Transverse colon (tissue), 4 donors: ENCODE data around the gene CYB5D1. TPM values are rescaled to one million over a fixed set of nuclear protein-coding genes. Genes with fewer than 3 reads are reported as not detected.

Experiments used
- DNase-seq: peaks from one replicate; pipeline ENCODE4 v3.0.0-alpha.2; 2019
- H3K27ac ChIP-seq, 4 donors: fragments of 200-600 bp; sonication (generic); 2 replicates each; pipeline ENCODE4 v1.5.1; 2016 to 2018; ENCODE audit warnings: inconsistent platforms in 4 of 4
- H3K27me3 ChIP-seq: fragments of 200-600 bp; sonication (generic); 2 replicates; pipeline ENCODE4 v1.5.1; 2017; ENCODE audit warnings: inconsistent platforms
- H3K36me3 ChIP-seq, 4 donors: fragments of 200-600 bp; sonication (generic); 2 replicates each; pipeline ENCODE4 v1.5.1; 2017 to 2019; ENCODE audit warnings: inconsistent platforms in 4 of 4
- H3K4me1 ChIP-seq, 4 donors: fragments of 200-600 bp; sonication (generic); 2 replicates each; pipeline ENCODE4 v1.5.1; 2017 to 2020; ENCODE audit warnings: inconsistent platforms in 4 of 4
- H3K4me3 ChIP-seq, 4 donors: fragments of 200-600 bp; sonication (generic); 1 replicate in 1 of 4; 2 replicates in 3 of 4; pipeline versions ENCODE4 v1.5.1 to v1.6.1; 2017 to 2019; ENCODE audit warnings: inconsistent platforms in 4 of 4
- H3K9me3 ChIP-seq, 2 donors: fragments of 200-600 bp; sonication (generic); 2 replicates each; pipeline ENCODE4 v1.5.1; 2017 to 2019; ENCODE audit warnings: inconsistent platforms in 2 of 2
- EP300 ChIP-seq: sonication (generic); formaldehyde crosslinking; IDR thresholded peaks from one replicate; pipeline ENCODE4 v1.6.1; 2017; ENCODE audit warnings: antibody characterized with exemption, low read depth
- POLR2A ChIP-seq: fragments of 450-650 bp; IDR thresholded peaks from one replicate; pipeline ENCODE4 v1.6.1; 2016; ENCODE audit warnings: antibody characterized with exemption, mild to moderate bottlenecking, moderate library complexity
- POLR2AphosphoS5 ChIP-seq, 3 donors: sonication (generic); formaldehyde crosslinking; IDR thresholded peaks; one replicate each; pipeline ENCODE4 v1.6.1; 2016; ENCODE audit warnings: antibody characterized with exemption in 3 of 3
- WGBS, 2 donors: methylation state at CpG; one replicate each; pipeline ENCODE4 v1.1.5; 2018; ENCODE audit warnings: low coverage in 1 of 2; 5-methylcytosine and 5-hydroxymethylcytosine counted together
- in situ Hi-C, 4 donors: fragments of 200-750 bp; cut with MboI; loops; one replicate each; pipeline versions ENCODE4 v1.15.0 to v1.15.1; 2017; ENCODE audit warnings: low sequenced_read_pairs in 3 of 4, low pct_ligation_motif_present in 1 of 4, low pct_unique_long_range_greater_than_20kb in 1 of 4
- intact Hi-C: fragments of 100-400 bp; cut with DNase I; formaldehyde crosslinking; loops from one replicate; pipeline ENCODE4 v1.15.1; 2023; ENCODE audit warnings: low total_unique reads
- total RNA-seq, 4 donors: library from RNA; depleted of rRNA; stranded (reverse); fragments of >200 nt; gene quantifications; one replicate each; pipeline ENCODE4 v1.1.0, GENCODE V29; 2016
- TF ChIP-seq, protein P1 (sequence below), 5 experiments: fragments of 200-600 bp in 3 of 5; fragments of 450-650 bp in 2 of 5; sonication (generic) in 3 of 5; IDR thresholded peaks; 1 replicate in 2 of 5; 2 replicates in 3 of 5; pipeline ENCODE4 v1.5.1; 2016 to 2017; ENCODE audit warnings: antibody characterized with exemption in 5 of 5, inconsistent platforms in 3 of 5, mild to moderate bottlenecking in 2 of 5, moderate library complexity in 1 of 5

Gene CYB5D1
- total RNA-seq, 4 donors from 2014 or later: 4.9 to 50.4 (median 9.6) TPM; not detected in 1

- Histone ChIP-seq H3K4me3 (no peak overlapping the region), H3K27ac (peak overlapping the region in 2 of 4 donors; percentile 59 to 64), H3K9me3 (no peaks in the 10 kb centered on the region), H3K4me1 (peaks cover 20 to 35% (median 27%) of the 10 kb centered on the region in 4 donors), H3K36me3 (peaks cover 0 to 41% (median 16%) of the 10 kb centered on the region in 4 donors), H3K27me3 (no peaks in the 10 kb centered on the region)
- in situ Hi-C loops: loop anchor here in 2 of 4 donors (25.0 kb wide), 1 partner anchor 135 kb away; no protein-coding TSS in a partner anchor
- intact Hi-C loops: loop anchor here (1.0 to 10.0 kb wide), 2 partner anchors 30 to 107 kb away; no protein-coding TSS in a partner anchor
- 75% methylated on average over 20 of the region's 20 CpGs; no CpG with 5 or more reads in 1 of the 2 donors for WGBS, 2 donors
- TF ChIP-seq EP300 (no peak), POLR2AphosphoS5 (IDR thresholded peaks at IDR 0.05) (no peak), POLR2A (no peak)
- TF ChIP-seq, protein P1, sequence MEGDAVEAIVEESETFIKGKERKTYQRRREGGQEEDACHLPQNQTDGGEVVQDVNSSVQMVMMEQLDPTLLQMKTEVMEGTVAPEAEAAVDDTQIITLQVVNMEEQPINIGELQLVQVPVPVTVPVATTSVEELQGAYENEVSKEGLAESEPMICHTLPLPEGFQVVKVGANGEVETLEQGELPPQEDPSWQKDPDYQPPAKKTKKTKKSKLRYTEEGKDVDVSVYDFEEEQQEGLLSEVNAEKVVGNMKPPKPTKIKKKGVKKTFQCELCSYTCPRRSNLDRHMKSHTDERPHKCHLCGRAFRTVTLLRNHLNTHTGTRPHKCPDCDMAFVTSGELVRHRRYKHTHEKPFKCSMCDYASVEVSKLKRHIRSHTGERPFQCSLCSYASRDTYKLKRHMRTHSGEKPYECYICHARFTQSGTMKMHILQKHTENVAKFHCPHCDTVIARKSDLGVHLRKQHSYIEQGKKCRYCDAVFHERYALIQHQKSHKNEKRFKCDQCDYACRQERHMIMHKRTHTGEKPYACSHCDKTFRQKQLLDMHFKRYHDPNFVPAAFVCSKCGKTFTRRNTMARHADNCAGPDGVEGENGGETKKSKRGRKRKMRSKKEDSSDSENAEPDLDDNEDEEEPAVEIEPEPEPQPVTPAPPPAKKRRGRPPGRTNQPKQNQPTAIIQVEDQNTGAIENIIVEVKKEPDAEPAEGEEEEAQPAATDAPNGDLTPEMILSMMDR (IDR thresholded peaks at IDR 0.05): no peak
- no peak for DNase-seq
Observed at GRCh38 chr17:7852262-7852670, 5.5 kb upstream of the CYB5D1 start.

GRCh38 chr17:7852919-7853690 is 4.7 kb upstream of the CYB5D1 start:
- intact Hi-C loops (loop anchor here (1.0 to 10.0 kb wide), 2 partner anchors 31 to 108 kb away; no protein-coding TSS in a partner anchor), in situ Hi-C loops (loop anchor here in 2 of 4 donors (25.0 kb wide), 1 partner anchor 134 kb away; no protein-coding TSS in a partner anchor)
- H3K36me3 ChIP-seq: peaks cover 0 to 34% (median 16%) of the 10 kb centered on the region in 4 donors
- DNase-seq: no peak
- no peak overlapping the region for H3K4me3 ChIP-seq
- no peaks in the 10 kb centered on the region for H3K9me3 ChIP-seq
- TF ChIP-seq POLR2A: peak; percentile 5
- TF ChIP-seq POLR2AphosphoS5 (IDR thresholded peaks at IDR 0.05): no peak
- peaks cover 20 to 35% (median 27%) of the 10 kb centered on the region in 4 donors for H3K4me1 ChIP-seq
- 89% methylated on average over 41 of the region's 51 CpGs; no CpG with 5 or more reads in 1 of the 2 donors for WGBS, 2 donors
- H3K27me3 ChIP-seq: no peaks in the 10 kb centered on the region
- H3K27ac ChIP-seq: no peak overlapping the region

GRCh38 chr17:7853691-7854038 is 4.1 kb upstream of the CYB5D1 start:
- WGBS, 2 donors: 88 to 90% methylated on average over 12 to 21 of the region's 21 CpGs
- H3K36me3 ChIP-seq: peaks cover 0 to 31% (median 14%) of the 10 kb centered on the region in 4 donors
- no peak overlapping the region for H3K4me3 ChIP-seq
- no peaks in the 10 kb centered on the region for H3K27me3 ChIP-seq
- intact Hi-C loops (loop anchor here (10.0 kb wide), 1 partner anchor 109 kb away; no protein-coding TSS in a partner anchor), in situ Hi-C loops (loop anchor here in 2 of 4 donors (25.0 kb wide), 1 partner anchor 134 kb away; no protein-coding TSS in a partner anchor)
- H3K27ac ChIP-seq: no peak overlapping the region
- DNase-seq: no peak
- TF ChIP-seq POLR2AphosphoS5 (IDR thresholded peaks at IDR 0.05): no peak
- TF ChIP-seq, protein P1 (IDR thresholded peaks at IDR 0.05): no peak
- TF ChIP-seq POLR2A: no peak
- no peak for TF ChIP-seq EP300
- H3K4me1 ChIP-seq: peaks cover 23 to 40% (median 33%) of the 10 kb centered on the region in 4 donors
- no peaks in the 10 kb centered on the region for H3K9me3 ChIP-seq

GRCh38 chr17:7854078-7854777 is 3.6 kb upstream of the CYB5D1 start:
- Histone ChIP-seq H3K36me3 (peaks cover 0 to 27% (median 12%) of the 10 kb centered on the region in 4 donors), H3K4me1 (peaks cover 26 to 46% (median 37%) of the 10 kb centered on the region in 4 donors), H3K4me3 (no peak overlapping the region), H3K27me3 (no peaks in the 10 kb centered on the region), H3K9me3 (no peaks in the 10 kb centered on the region), H3K27ac (peak overlapping the region in 2 of 4 donors; percentile 90 to 95)
- intact Hi-C loops (loop anchor here (10.0 kb wide), 1 partner anchor 109 kb away; no protein-coding TSS in a partner anchor), in situ Hi-C loops (loop anchor here in 2 of 4 donors (25.0 kb wide), 1 partner anchor 133 kb away; no protein-coding TSS in a partner anchor)
- no peak for TF ChIP-seq EP300
- no peak for TF ChIP-seq POLR2A
- no peak for TF ChIP-seq POLR2AphosphoS5 (IDR thresholded peaks at IDR 0.05)
- TF ChIP-seq, protein P1 (IDR thresholded peaks at IDR 0.05): no peak
- no peak for DNase-seq
- 81 to 86% methylated on average over 17 to 31 of the region's 31 CpGs for WGBS, 2 donors
